DMS79 treated with DMSO at 0.1 percent for 48 hours (cell line): ENCODE data around the gene CRLF3.
A peak's percentile ranks its signal among the peaks of the same experiment; 100 is the strongest.
"Not testable (repeated sequence)": the region's sequence is repeated elsewhere in the genome, so short reads cannot be mapped to it uniquely, and the experiment has no call there.

ENCODE experiments used
- DNase-seq: peaks from one replicate; lab custom pipeline; 2025; lab: John Stamatoyannopoulos, UW

Gene CRLF3

GRCh38 chr17:30824356-30825145, at the start of gene CRLF3:
Gene CRLF3 (minus strand): TSS chr17:30824692. CDS start chr17:30824651, 41 bp downstream.
- peak; percentile 75 for DNase-seq

GRCh38 chr17:30869005-30869404, 44.5 kb upstream of the CRLF3 start:
- DNase-seq: no peak

- DNase-seq: no peak
Measured at GRCh38 chr17:30864636-30865035, 40.1 kb upstream of the CRLF3 start.

- DNase-seq: no peak
Measured at GRCh38 chr17:30858556-30859250, 34.2 kb upstream of the CRLF3 start.

- no peak for DNase-seq
Measured at GRCh38 chr17:30854146-30854545, 29.7 kb upstream of the CRLF3 start.

- DNase-seq: no peak
Measured at GRCh38 chr17:30848021-30848420, 23.5 kb upstream of the CRLF3 start.

GRCh38 chr17:30840771-30841170, 16.3 kb upstream of the CRLF3 start:
- DNase-seq: no peak

GRCh38 chr17:30838202-30838807, 13.8 kb upstream of the CRLF3 start:
- no peak for DNase-seq

- DNase-seq: no peak
Measured at GRCh38 chr17:30832438-30833124, 8.1 kb upstream of the CRLF3 start.

GRCh38 chr17:30831663-30832437, 7.4 kb upstream of the CRLF3 start, which contains the start of gene ATAD5:
Gene ATAD5 (plus strand): TSS chr17:30831966. CDS start chr17:30832348, 382 bp downstream.
- peak; percentile 89 for DNase-seq

GRCh38 chr17:30831257-30831656, 6.8 kb upstream of the CRLF3 start:
- no peak for DNase-seq

GRCh38 chr17:30829022-30829421, 4.5 kb upstream of the CRLF3 start:
- DNase-seq: no peak

- no peak for DNase-seq
Measured at GRCh38 chr17:30827082-30827481, 2.6 kb upstream of the CRLF3 start.

- DNase-seq: no peak
Measured at GRCh38 chr17:30824002-30824355, 513 bp downstream of the CRLF3 start.

GRCh38 chr17:30823421-30823820, 1.1 kb downstream of the CRLF3 start:
- DNase-seq: no peak

- not testable (repeated sequence) for DNase-seq
Measured at GRCh38 chr17:30822919-30823318, 1.6 kb downstream of the CRLF3 start.

- no peak for DNase-seq
Measured at GRCh38 chr17:30821871-30822723, 2.4 kb downstream of the CRLF3 start.

GRCh38 chr17:30819971-30820705, 4.4 kb downstream of the CRLF3 start:
- DNase-seq: no peak

- DNase-seq: no peak
Measured at GRCh38 chr17:30816165-30816564, 8.3 kb downstream of the CRLF3 start.

GRCh38 chr17:30814860-30815259, 9.6 kb downstream of the CRLF3 start:
- not testable (repeated sequence) for DNase-seq
